ENCODE data around the gene USP13. TPM values are rescaled to one million over a fixed set of nuclear protein-coding genes. Genes with fewer than 3 reads are reported as not detected.
A peak's percentile ranks its signal among the peaks of the same experiment; 100 is the strongest.

The USP13 gene
- total RNA-seq, 1 experiment from 2014 or later = 33.0 TPM

GRCh38 chr3:179726075-179726699 lies 73.3 kb downstream of the USP13 start:
- intact Hi-C loops (cut with micrococcal nuclease; ENCODE audit: unreplicated experiment) = no loop called here
- POLR2A ChIA-PET (ENCODE audit: low non-redundant PET) = no interaction called here

GRCh38 chr3:179729086-179729485 lies 76.2 kb downstream of the USP13 start:
- Histone ChIP-seq H3K27ac (ENCODE audit: low read depth, low read length, poor library complexity, severe bottlenecking) (no peak overlapping the region), H3K36me3 (ENCODE audit: insufficient read depth, low read length, poor library complexity, severe bottlenecking) (peaks cover 27% of the 10 kb centered on the region), H3K4me3 (ENCODE audit: low read depth, low read length, poor library complexity, severe bottlenecking) (no peak overlapping the region), H3K9me3 (ENCODE audit: low read depth, low read length, poor library complexity, severe bottlenecking) (no peaks in the 10 kb centered on the region), H3K27me3 (replicated peaks; ENCODE audit: insufficient read depth, low read depth, low read length, poor library complexity) (no peaks in the 10 kb centered on the region), H3K4me1 (ENCODE audit: insufficient read depth, low read length, poor library complexity, severe bottlenecking) (no peaks in the 10 kb centered on the region)
- DNase-seq (ENCODE audit: low spot score) = peak; percentile 34
- TF ChIP-seq CTCF (conservative IDR thresholded peaks at IDR 0.05; ENCODE audit: low read depth, low read length) (no peak), EZH2 (IDR thresholded peaks at IDR 0.05; ENCODE audit: borderline replicate concordance, low read depth, low read length, poor library complexity, severe bottlenecking) (no peak)
- ChIA-PET POLR2A (ENCODE audit: low non-redundant PET) (no interaction called here), CTCF (no interaction called here)
- intact Hi-C loops (cut with micrococcal nuclease; ENCODE audit: unreplicated experiment) = no loop called here
- BruUV-seq (replicated peaks) = no TSS peak

More at GRCh38 chr3:179726075-179726699, 73.3 kb downstream of the USP13 start:
- no TSS peak for BruUV-seq (replicated peaks)
- CTCF ChIA-PET = no interaction called here
- Histone ChIP-seq H3K27me3 (replicated peaks; ENCODE audit: insufficient read depth, low read depth, low read length, poor library complexity) (no peaks in the 10 kb centered on the region), H3K27ac (ENCODE audit: low read depth, low read length, poor library complexity, severe bottlenecking) (peak overlapping the region; percentile 49), H3K4me1 (ENCODE audit: insufficient read depth, low read length, poor library complexity, severe bottlenecking) (no peaks in the 10 kb centered on the region), H3K9me3 (ENCODE audit: low read depth, low read length, poor library complexity, severe bottlenecking) (no peaks in the 10 kb centered on the region), H3K4me3 (ENCODE audit: low read depth, low read length, poor library complexity, severe bottlenecking) (no peak overlapping the region), H3K36me3 (ENCODE audit: insufficient read depth, low read length, poor library complexity, severe bottlenecking) (peaks cover 22% of the 10 kb centered on the region)
- no peak for TF ChIP-seq EZH2 (IDR thresholded peaks at IDR 0.05; ENCODE audit: borderline replicate concordance, low read depth, low read length, poor library complexity, severe bottlenecking)
- TF ChIP-seq CTCF (conservative IDR thresholded peaks at IDR 0.05; ENCODE audit: low read depth, low read length) = no peak
- no peak for DNase-seq (ENCODE audit: low spot score)

- no peak for DNase-seq (ENCODE audit: low spot score)
- ChIA-PET CTCF (no interaction called here), POLR2A (ENCODE audit: low non-redundant PET) (no interaction called here)
- Histone ChIP-seq H3K36me3 (ENCODE audit: insufficient read depth, low read length, poor library complexity, severe bottlenecking) (peaks cover 27% of the 10 kb centered on the region), H3K4me3 (ENCODE audit: low read depth, low read length, poor library complexity, severe bottlenecking) (no peak overlapping the region), H3K4me1 (ENCODE audit: insufficient read depth, low read length, poor library complexity, severe bottlenecking) (no peaks in the 10 kb centered on the region), H3K9me3 (ENCODE audit: low read depth, low read length, poor library complexity, severe bottlenecking) (no peaks in the 10 kb centered on the region), H3K27ac (ENCODE audit: low read depth, low read length, poor library complexity, severe bottlenecking) (no peak overlapping the region), H3K27me3 (replicated peaks; ENCODE audit: insufficient read depth, low read depth, low read length, poor library complexity) (no peaks in the 10 kb centered on the region)
- intact Hi-C loops (cut with micrococcal nuclease; ENCODE audit: unreplicated experiment) = no loop called here
- BruUV-seq (replicated peaks) = no TSS peak
- TF ChIP-seq CTCF (conservative IDR thresholded peaks at IDR 0.05; ENCODE audit: low read depth, low read length) = no peak
- TF ChIP-seq EZH2 (IDR thresholded peaks at IDR 0.05; ENCODE audit: borderline replicate concordance, low read depth, low read length, poor library complexity, severe bottlenecking) = no peak
These were observed 77.1 kb downstream of the USP13 start for GRCh38 chr3:179729981-179730380.
